ENCODE measurements around the gene HEXIM2.

HEXIM2 gene

GRCh38 chr17:45161288-45162024 is at the start of gene HEXIM2:
TSS of gene HEXIM2 (plus strand) at chr17:45161875. CDS start at chr17:45162794, 919 bp downstream.
- H3K4me3 ChIP-seq (ENCODE audit: low read depth, low read length): peak within 1 kb of the TSS; percentile 95
- peak; percentile 100 for DNase-seq (ENCODE audit: low read depth)
- TF ChIP-seq CTCF (IDR thresholded peaks at IDR 0.05; ENCODE audit: insufficient read depth, low read depth, low read length, missing control alignments): no peak

GRCh38 chr17:45112559-45113423 is 48.9 kb upstream of the HEXIM2 start:
- no peak for DNase-seq (ENCODE audit: low read depth)
- H3K4me3 ChIP-seq (ENCODE audit: low read depth, low read length): no peak overlapping the region
- no peak for TF ChIP-seq CTCF (IDR thresholded peaks at IDR 0.05; ENCODE audit: insufficient read depth, low read depth, low read length, missing control alignments)

GRCh38 chr17:45113424-45113754 is 48.3 kb upstream of the HEXIM2 start:
- no peak for TF ChIP-seq CTCF (IDR thresholded peaks at IDR 0.05; ENCODE audit: insufficient read depth, low read depth, low read length, missing control alignments)
- DNase-seq (ENCODE audit: low read depth): no peak
- H3K4me3 ChIP-seq (ENCODE audit: low read depth, low read length): no peak overlapping the region

- no peak overlapping the region for H3K4me3 ChIP-seq (ENCODE audit: low read depth, low read length)
- no peak for TF ChIP-seq CTCF (IDR thresholded peaks at IDR 0.05; ENCODE audit: insufficient read depth, low read depth, low read length, missing control alignments)
- no peak for DNase-seq (ENCODE audit: low read depth)
Observed at GRCh38 chr17:45114117-45114932, 47.4 kb upstream of the HEXIM2 start.

- no peak overlapping the region for H3K4me3 ChIP-seq (ENCODE audit: low read depth, low read length)
- DNase-seq (ENCODE audit: low read depth): no peak
- TF ChIP-seq CTCF (IDR thresholded peaks at IDR 0.05; ENCODE audit: insufficient read depth, low read depth, low read length, missing control alignments): no peak
Observed at GRCh38 chr17:45115015-45115625, 46.6 kb upstream of the HEXIM2 start.

- no peak overlapping the region for H3K4me3 ChIP-seq (ENCODE audit: low read depth, low read length)
- TF ChIP-seq CTCF (IDR thresholded peaks at IDR 0.05; ENCODE audit: insufficient read depth, low read depth, low read length, missing control alignments): no peak
- DNase-seq (ENCODE audit: low read depth): no peak
Observed at GRCh38 chr17:45115871-45116270, 45.8 kb upstream of the HEXIM2 start.
